ENCODE results near the gene ZDHHC8.

ZDHHC8 gene

GRCh38 chr22:20131597-20131858 is at the start of gene ZDHHC8:
ZDHHC8 (plus strand) TSS chr22:20131804; CDS start chr22:20131948, 144 bp downstream.
- Histone ChIP-seq H3K27ac (peak within 1 kb of the TSS; percentile 89 to 95), H3K4me3 (peak within 1 kb of the TSS; percentile 97 to 100), H3K4me1 (peaks cover 0 to 66% (median 51%) of the 10 kb centered on the region in 4 donors), H3K27me3 (no peaks in the 10 kb centered on the region), H3K36me3 (peaks cover 3 to 14% (median 4%) of the 10 kb centered on the region in 3 donors), H3K9me3 (no peaks in the 10 kb centered on the region)
- no peak for TF ChIP-seq CTCF (IDR thresholded peaks at IDR 0.05)
- DNase-seq: no peak
- intact Hi-C loops (cut with DNase I; ENCODE audit: low total_unique reads): no loop called here

GRCh38 chr22:20083157-20083890 is 48.3 kb upstream of the ZDHHC8 start:
- DNase-seq: peak in 1 of 2 donors; percentile 24
- Histone ChIP-seq H3K27me3 (no peaks in the 10 kb centered on the region), H3K36me3 (peaks cover 26 to 31% (median 28%) of the 10 kb centered on the region in 3 donors), H3K4me1 (peaks cover 6 to 54% (median 39%) of the 10 kb centered on the region in 4 donors), H3K27ac (no peak overlapping the region), H3K9me3 (no peaks in the 10 kb centered on the region), H3K4me3 (no peak overlapping the region)
- intact Hi-C loops (cut with DNase I; ENCODE audit: low total_unique reads): no loop called here
- TF ChIP-seq CTCF (IDR thresholded peaks at IDR 0.05): no peak

GRCh38 chr22:20083891-20084546 is 47.6 kb upstream of the ZDHHC8 start:
- Histone ChIP-seq H3K27ac (no peak overlapping the region), H3K36me3 (peaks cover 33 to 38% (median 35%) of the 10 kb centered on the region in 3 donors)
- intact Hi-C loops (cut with DNase I; ENCODE audit: low total_unique reads): no loop called here

GRCh38 chr22:20084547-20085413 is 46.8 kb upstream of the ZDHHC8 start:
- TF ChIP-seq CTCF (IDR thresholded peaks at IDR 0.05): no peak
- Histone ChIP-seq H3K27me3 (no peaks in the 10 kb centered on the region), H3K4me3 (no peak overlapping the region), H3K36me3 (peaks cover 41 to 46% (median 42%) of the 10 kb centered on the region in 3 donors), H3K4me1 (peaks cover 6 to 46% (median 38%) of the 10 kb centered on the region in 4 donors), H3K9me3 (no peaks in the 10 kb centered on the region), H3K27ac (no peak overlapping the region)
- peak in 1 of 2 donors; percentile 55 for DNase-seq
- intact Hi-C loops (cut with DNase I; ENCODE audit: low total_unique reads): no loop called here

More at GRCh38 chr22:20083891-20084546, 47.6 kb upstream of the ZDHHC8 start:
- Histone ChIP-seq H3K27me3 (no peaks in the 10 kb centered on the region), H3K4me3 (no peak overlapping the region), H3K9me3 (no peaks in the 10 kb centered on the region), H3K4me1 (peaks cover 6 to 50% (median 39%) of the 10 kb centered on the region in 4 donors)
- peak in 1 of 2 donors; percentile 24 for DNase-seq
- TF ChIP-seq CTCF (IDR thresholded peaks at IDR 0.05): no peak

DNA sequence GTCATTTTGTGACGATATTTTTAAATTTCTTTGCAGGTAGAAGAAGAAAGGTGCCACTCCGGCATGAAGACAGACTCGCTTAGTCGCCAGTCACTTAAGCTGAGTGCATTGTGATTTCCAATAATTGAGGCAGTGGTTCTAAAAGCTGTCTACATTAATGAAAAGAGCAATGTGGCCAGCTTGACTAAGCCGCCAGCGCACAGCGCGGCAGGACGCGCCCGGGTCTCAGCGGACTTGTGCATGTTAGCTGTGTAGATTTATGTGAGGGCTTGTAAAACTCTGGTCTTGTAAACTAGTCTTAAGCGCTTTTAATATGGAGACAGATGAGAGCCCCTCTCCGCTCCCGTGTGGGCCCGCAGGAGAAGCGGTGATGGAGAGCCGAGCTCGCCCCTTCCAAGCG is 46.0 kb upstream of the ZDHHC8 start:
- Histone ChIP-seq H3K27me3 (no peaks in the 10 kb centered on the region), H3K4me1 (peaks cover 6 to 46% (median 38%) of the 10 kb centered on the region in 4 donors), H3K36me3 (peaks cover 49 to 55% (median 51%) of the 10 kb centered on the region in 3 donors), H3K9me3 (no peaks in the 10 kb centered on the region), H3K27ac (no peak overlapping the region), H3K4me3 (no peak overlapping the region)
- intact Hi-C loops (cut with DNase I; ENCODE audit: low total_unique reads): no loop called here
- peak in 1 of 2 donors; percentile 35 for DNase-seq
- TF ChIP-seq CTCF (IDR thresholded peaks at IDR 0.05): no peak
